Measurements from ENCODE around the gene KHDC1. TPM values are rescaled to one million over a fixed set of nuclear protein-coding genes. Genes with fewer than 3 reads are reported as not detected.
"Not testable (repeated sequence)": the region's sequence is repeated elsewhere in the genome, so short reads cannot be mapped to it uniquely, and the experiment has no call there.

The KHDC1 gene
- total RNA-seq, 6 experiments from 2014 or later, result 0.55 TPM; not detected in 5

GRCh38 chr6:73203098-73203497, 59.9 kb downstream of the KHDC1 start:
- no peak overlapping the region for H3K27ac ChIP-seq
- DNase-seq (no peak), ATAC-seq (no peak)
- no peaks in the 10 kb centered on the region for H3K9me3 ChIP-seq
- H3K4me1 ChIP-seq, result no peaks in the 10 kb centered on the region
- no peaks in the 10 kb centered on the region for H3K27me3 ChIP-seq
- WGBS (ENCODE audit: insufficient coverage, low coverage, low lambda C conversion rate, missing lambda C conversion rate), result 60% methylated on average over 1 of the region's 1 CpG
- TF ChIP-seq CTCF (IDR thresholded peaks at IDR 0.05), result no peak
- TF ChIP-seq POLR2A (IDR thresholded peaks at IDR 0.05), result no peak
- no peak overlapping the region for H3K4me3 ChIP-seq
- no peaks in the 10 kb centered on the region for H3K36me3 ChIP-seq
- intact Hi-C loops (cut with DNase I), result no loop called here

GRCh38 chr6:73200735-73201134, 62.3 kb downstream of the KHDC1 start:
- Histone ChIP-seq H3K27ac (no peak overlapping the region), H3K36me3 (no peaks in the 10 kb centered on the region), H3K9me3 (no peaks in the 10 kb centered on the region), H3K4me1 (no peaks in the 10 kb centered on the region), H3K27me3 (no peaks in the 10 kb centered on the region), H3K4me3 (no peak overlapping the region)
- no peak for ATAC-seq
- no peak for DNase-seq
- 19% methylated on average over 4 of the region's 4 CpGs for WGBS (ENCODE audit: insufficient coverage, low coverage, low lambda C conversion rate, missing lambda C conversion rate)
- intact Hi-C loops (cut with DNase I), result no loop called here
- TF ChIP-seq POLR2A (IDR thresholded peaks at IDR 0.05) (no peak), CTCF (IDR thresholded peaks at IDR 0.05) (no peak)

- no peak overlapping the region for H3K27ac ChIP-seq
- TF ChIP-seq POLR2A (IDR thresholded peaks at IDR 0.05), result no peak
- TF ChIP-seq CTCF (IDR thresholded peaks at IDR 0.05), result no peak
- WGBS (ENCODE audit: insufficient coverage, low coverage, low lambda C conversion rate, missing lambda C conversion rate), result 68% methylated on average over 3 of the region's 3 CpGs
- H3K27me3 ChIP-seq, result no peaks in the 10 kb centered on the region
- intact Hi-C loops (cut with DNase I), result no loop called here
- ATAC-seq (no peak), DNase-seq (no peak)
- no peak overlapping the region for H3K4me3 ChIP-seq
- H3K4me1 ChIP-seq, result no peaks in the 10 kb centered on the region
- no peaks in the 10 kb centered on the region for H3K9me3 ChIP-seq
- no peaks in the 10 kb centered on the region for H3K36me3 ChIP-seq
These were observed 62.7 kb downstream of the KHDC1 start for GRCh38 chr6:73200247-73200646.

GRCh38 chr6:73194744-73195143, 68.3 kb downstream of the KHDC1 start:
- no peak for ATAC-seq
- no peaks in the 10 kb centered on the region for H3K36me3 ChIP-seq
- H3K9me3 ChIP-seq, result no peaks in the 10 kb centered on the region
- DNase-seq, result no peak
- WGBS (ENCODE audit: insufficient coverage, low coverage, low lambda C conversion rate, missing lambda C conversion rate), result 71% methylated on average over 7 of the region's 7 CpGs
- no peak overlapping the region for H3K4me3 ChIP-seq
- H3K4me1 ChIP-seq, result no peaks in the 10 kb centered on the region
- no peaks in the 10 kb centered on the region for H3K27me3 ChIP-seq
- H3K27ac ChIP-seq, result no peak overlapping the region
- intact Hi-C loops (cut with DNase I), result no loop called here
- TF ChIP-seq CTCF (IDR thresholded peaks at IDR 0.05) (no peak), POLR2A (IDR thresholded peaks at IDR 0.05) (no peak)

GRCh38 chr6:73193302-73193701, 69.7 kb downstream of the KHDC1 start:
- H3K9me3 ChIP-seq; H3K27ac ChIP-seq; DNase-seq; ATAC-seq; intact Hi-C loops (cut with DNase I); H3K36me3 ChIP-seq; H3K4me3 ChIP-seq; H3K4me1 ChIP-seq; H3K27me3 ChIP-seq: not testable (repeated sequence)
- 72% methylated on average over 2 of the region's 4 CpGs for WGBS (ENCODE audit: insufficient coverage, low coverage, low lambda C conversion rate, missing lambda C conversion rate)

Small RNAs within 50 kb of the gene (small RNA-seq; reads per million reads assigned to genes)
- 0 reads per million in 2 experiments for gene RPSAP41

Other genes starting within 250 kb of the KHDC1 start
- not detected for gene KHDC1L, start 37.7 kb downstream of the KHDC1 start, total RNA-seq
- gene DPPA5, start 91.1 kb upstream of the KHDC1 start, total RNA-seq, result not detected
- not detected for gene KHDC3L, start 99.5 kb upstream of the KHDC1 start, total RNA-seq
- gene OOEP, start 106.7 kb upstream of the KHDC1 start, total RNA-seq, result not detected
- gene DDX43, start 131.6 kb upstream of the KHDC1 start, total RNA-seq, result not detected
- gene CGAS, start 189.1 kb upstream of the KHDC1 start, total RNA-seq, result 1 to 10 TPM in 1 of 6 experiments, under 1 TPM in 5; 0.37 to 1.1 (median 0.78) TPM
- gene MTO1, start 198.5 kb upstream of the KHDC1 start, total RNA-seq, result 10 to 100 TPM; 24.6 to 33.7 (median 29.0) TPM

Measured in right lobe of liver (tissue), 6 donors.